GM12892 (cell line): ENCODE measurements around the gene FN1.

Experiments used
- POLR2A ChIP-seq: IDR thresholded peaks from 2 replicates; pipeline ENCODE4 v1.6.1; 2011; ENCODE audit warnings: low read depth, low read length, control low read depth
- POLR2AphosphoS5 ChIP-seq: IDR thresholded peaks from 2 replicates; pipeline ENCODE4 v1.6.1; 2011; ENCODE audit warnings: low read depth, low read length, control low read depth
- TAF1 ChIP-seq: IDR thresholded peaks from 2 replicates; pipeline ENCODE4 v1.6.1; 2011; ENCODE audit warnings: low read depth, mild to moderate bottlenecking, control low read depth, low read length, borderline replicate concordance

GRCh38 chr2:215391531-215391930 lies 44.3 kb downstream of the FN1 start:
- no peak for TF ChIP-seq POLR2A
- no peak for TF ChIP-seq POLR2AphosphoS5
- no peak for TF ChIP-seq TAF1
